IPS-15b (cell line): ENCODE measurements around the gene FRS3.

Source experiments
- H3K27me3 ChIP-seq: one replicate; pipeline ENCODE4 v1.6.1; 2013; ENCODE audit warnings: low read length; ENCODE audit not compliant: control insufficient read depth, insufficient read depth
- H3K36me3 ChIP-seq: one replicate; pipeline ENCODE4 v1.6.1; 2013; ENCODE audit warnings: low read length; ENCODE audit not compliant: control insufficient read depth, insufficient read depth
- H3K4me1 ChIP-seq: one replicate; pipeline ENCODE4 v1.6.1; 2013; ENCODE audit warnings: mild to moderate bottlenecking, low read length; ENCODE audit not compliant: control insufficient read depth, insufficient read depth
- H3K4me3 ChIP-seq: one replicate; pipeline ENCODE4 v1.5.1; 2013; ENCODE audit warnings: low read depth, low read length
- H3K9ac ChIP-seq: one replicate; pipeline ENCODE4 v1.6.1; 2013; ENCODE audit warnings: low read depth, mild to moderate bottlenecking, low read length
- H3K9me3 ChIP-seq: one replicate; pipeline ENCODE4 v1.6.1; 2013; ENCODE audit warnings: mild to moderate bottlenecking, low read length; ENCODE audit not compliant: control insufficient read depth, insufficient read depth

Gene FRS3

GRCh38 chr6:41727705-41728072 is 52.0 kb downstream of the FRS3 start:
- Histone ChIP-seq H3K9ac (no peak overlapping the region), H3K4me1 (peaks cover 23% of the 10 kb centered on the region), H3K27me3 (no peaks in the 10 kb centered on the region), H3K4me3 (no peak overlapping the region), H3K36me3 (no peaks in the 10 kb centered on the region), H3K9me3 (no peaks in the 10 kb centered on the region)

GRCh38 chr6:41726876-41727275 is 52.8 kb downstream of the FRS3 start:
- H3K36me3 ChIP-seq = no peaks in the 10 kb centered on the region
- peaks cover 19% of the 10 kb centered on the region for H3K4me1 ChIP-seq
- no peak overlapping the region for H3K9ac ChIP-seq
- no peaks in the 10 kb centered on the region for H3K27me3 ChIP-seq
- no peaks in the 10 kb centered on the region for H3K9me3 ChIP-seq
- H3K4me3 ChIP-seq = no peak overlapping the region

DNA sequence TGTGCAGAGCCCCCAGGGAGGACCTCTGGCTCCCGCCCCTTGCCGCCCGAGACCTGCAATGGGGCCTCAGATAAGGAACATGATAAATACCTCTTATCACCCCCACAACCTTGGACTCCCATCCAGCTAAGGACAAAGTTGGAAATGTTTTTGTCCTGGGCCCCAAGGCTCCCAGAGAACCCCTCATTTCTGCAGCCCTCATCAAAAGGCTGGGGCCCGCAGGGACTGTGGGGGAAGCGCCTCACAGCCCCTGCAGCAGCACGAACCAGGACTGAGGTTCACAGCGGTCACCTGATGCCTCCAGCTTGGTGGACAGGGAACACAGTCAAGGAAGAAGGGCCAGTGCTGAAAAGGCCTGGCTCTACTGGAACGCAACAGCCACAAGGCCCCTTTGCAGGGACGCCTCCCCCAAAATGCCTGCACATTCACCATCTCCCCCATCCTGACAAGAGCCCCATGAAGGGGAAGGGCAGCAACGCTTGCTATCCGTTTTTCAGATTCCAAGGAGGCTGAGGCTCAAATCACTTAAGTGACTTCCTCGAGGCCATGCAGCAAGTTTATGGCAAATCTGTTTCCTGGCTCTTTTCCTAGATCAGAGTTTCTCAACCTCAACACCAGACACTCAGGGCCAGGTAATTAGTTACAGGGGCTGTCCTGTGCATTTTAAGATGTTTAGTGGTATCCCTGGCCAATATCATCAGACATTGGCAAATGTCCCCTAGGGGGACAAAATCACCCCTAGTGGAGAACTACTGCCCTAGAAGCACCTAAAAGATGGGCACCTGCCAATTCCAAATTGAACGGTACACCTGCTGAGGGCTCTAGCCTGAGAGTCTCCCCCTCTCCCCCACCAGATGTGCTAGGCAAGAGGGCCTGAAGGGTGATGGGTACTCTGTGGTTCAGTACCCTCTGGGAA is 54.9 kb downstream of the FRS3 start:
- Histone ChIP-seq H3K27me3 (no peaks in the 10 kb centered on the region), H3K36me3 (no peaks in the 10 kb centered on the region), H3K4me1 (peaks cover 14% of the 10 kb centered on the region), H3K4me3 (no peak overlapping the region), H3K9ac (no peak overlapping the region), H3K9me3 (no peaks in the 10 kb centered on the region)

- Histone ChIP-seq H3K36me3 (no peaks in the 10 kb centered on the region), H3K4me3 (no peak overlapping the region), H3K9ac (no peak overlapping the region), H3K27me3 (no peaks in the 10 kb centered on the region), H3K9me3 (no peaks in the 10 kb centered on the region), H3K4me1 (peaks cover 9% of the 10 kb centered on the region)
Observed at GRCh38 chr6:41724228-41724580, 55.5 kb downstream of the FRS3 start.

DNA sequence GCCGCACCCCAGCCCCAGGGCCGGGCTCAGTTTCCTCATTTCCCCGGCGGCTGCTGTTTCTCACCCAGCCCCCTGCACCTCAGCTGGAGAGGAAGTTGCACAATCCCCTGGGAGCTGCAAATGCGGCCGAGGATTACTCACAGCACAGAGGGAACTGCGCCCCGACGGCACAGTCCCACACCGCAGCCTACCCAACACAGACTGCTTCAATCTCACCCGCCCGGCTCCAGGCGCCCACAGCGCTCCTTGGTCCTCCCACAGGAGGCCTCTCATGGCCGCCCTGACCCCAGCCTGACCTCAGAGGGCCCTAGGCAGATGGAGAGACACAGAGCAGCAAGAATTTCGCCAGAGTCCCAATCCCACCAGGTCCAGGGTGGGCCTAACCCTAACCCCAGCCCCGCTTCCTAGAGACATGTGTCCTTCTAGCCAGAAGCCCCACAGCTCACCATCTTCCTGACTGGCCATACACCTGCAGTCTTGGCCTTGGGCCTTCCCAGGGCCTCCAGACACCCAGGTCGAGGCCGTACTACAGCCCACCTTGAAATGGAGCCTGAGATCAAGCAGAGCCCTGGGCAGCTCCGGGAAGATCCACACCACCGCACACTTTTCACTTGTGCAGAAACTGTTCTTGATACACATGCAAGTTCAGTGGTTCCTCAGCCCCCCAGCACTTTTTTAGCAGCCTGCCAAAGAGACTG is 56.0 kb downstream of the FRS3 start:
- H3K27me3 ChIP-seq = no peaks in the 10 kb centered on the region
- peak overlapping the region; percentile 60 for H3K9ac ChIP-seq
- no peaks in the 10 kb centered on the region for H3K36me3 ChIP-seq
- H3K4me1 ChIP-seq = peaks cover 4% of the 10 kb centered on the region
- H3K9me3 ChIP-seq = no peaks in the 10 kb centered on the region
- H3K4me3 ChIP-seq = no peak overlapping the region

DNA sequence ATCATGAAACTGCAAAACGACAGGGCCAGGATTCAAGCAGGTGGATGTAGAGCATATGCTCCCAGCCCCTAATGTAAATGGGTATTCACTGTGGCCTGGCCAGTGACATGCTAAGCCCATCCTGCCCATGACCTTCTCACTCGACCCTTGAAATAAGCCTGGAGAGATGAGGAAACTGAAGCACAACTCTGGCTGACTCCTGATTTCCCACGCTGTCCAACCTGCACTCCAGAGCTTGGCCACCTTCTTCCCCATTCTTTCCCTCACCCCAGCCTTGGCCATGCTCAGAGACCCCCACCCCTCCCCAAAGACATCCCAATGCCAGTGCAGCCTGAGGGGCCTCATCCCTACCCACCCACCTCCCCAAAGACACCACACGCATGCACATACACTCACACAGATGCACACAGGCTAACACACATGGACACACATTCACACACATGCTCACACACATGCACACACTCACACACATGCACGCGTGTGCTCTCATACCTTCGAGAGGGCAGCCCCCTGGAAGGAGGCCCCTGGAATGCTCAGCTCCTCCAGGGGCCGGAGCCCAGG is 56.7 kb downstream of the FRS3 start:
- Histone ChIP-seq H3K36me3 (no peaks in the 10 kb centered on the region), H3K9ac (peak overlapping the region; percentile 60), H3K4me3 (no peak overlapping the region), H3K9me3 (no peaks in the 10 kb centered on the region), H3K4me1 (peaks cover 2% of the 10 kb centered on the region), H3K27me3 (no peaks in the 10 kb centered on the region)

- no peaks in the 10 kb centered on the region for H3K9me3 ChIP-seq
- H3K4me3 ChIP-seq = no peak overlapping the region
- H3K9ac ChIP-seq = no peak overlapping the region
- H3K27me3 ChIP-seq = no peaks in the 10 kb centered on the region
- H3K36me3 ChIP-seq = no peaks in the 10 kb centered on the region
- peaks cover 2% of the 10 kb centered on the region for H3K4me1 ChIP-seq
Observed at GRCh38 chr6:41721414-41721813, 58.3 kb downstream of the FRS3 start.

DNA sequence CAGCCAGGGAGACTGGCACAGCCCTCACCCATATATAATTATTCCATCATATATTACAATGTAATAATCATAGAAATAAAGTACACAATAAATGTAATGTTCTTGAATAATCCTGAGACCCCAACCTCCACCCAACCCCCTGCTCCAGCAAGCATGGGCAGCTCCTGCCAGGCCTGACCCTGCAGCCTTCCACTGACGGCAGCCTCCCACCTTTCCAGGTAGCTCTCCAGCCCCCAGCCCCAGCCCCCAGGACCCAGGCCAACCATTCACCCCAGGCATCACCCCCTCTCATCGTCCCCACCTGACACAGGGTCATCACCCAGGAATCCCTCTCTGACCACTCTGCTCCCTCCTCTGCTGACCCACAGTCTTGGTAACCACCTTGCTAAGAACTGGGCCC is 58.9 kb downstream of the FRS3 start:
- H3K9ac ChIP-seq = no peak overlapping the region
- H3K27me3 ChIP-seq = no peaks in the 10 kb centered on the region
- H3K9me3 ChIP-seq = no peaks in the 10 kb centered on the region
- H3K36me3 ChIP-seq = no peaks in the 10 kb centered on the region
- peaks cover 2% of the 10 kb centered on the region for H3K4me1 ChIP-seq
- no peak overlapping the region for H3K4me3 ChIP-seq

DNA sequence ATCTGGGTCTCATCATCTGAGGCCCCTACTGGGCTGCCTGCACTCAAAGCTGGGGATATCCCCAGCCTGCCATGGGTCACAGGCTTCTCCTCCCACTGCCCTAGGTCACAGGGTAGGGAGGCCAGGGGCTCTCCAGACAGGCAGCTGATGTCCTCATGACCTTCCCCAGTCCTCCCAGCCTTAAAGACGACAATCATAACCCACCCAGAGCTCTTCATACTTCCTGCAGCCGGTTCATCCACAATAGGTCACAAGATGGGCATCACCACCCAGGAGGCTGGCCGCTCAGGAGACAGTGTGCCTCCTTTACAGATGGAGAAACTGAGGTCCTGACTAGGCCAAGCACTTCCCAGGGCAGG is 59.5 kb downstream of the FRS3 start:
- Histone ChIP-seq H3K36me3 (no peaks in the 10 kb centered on the region), H3K4me1 (peaks cover 2% of the 10 kb centered on the region), H3K9me3 (no peaks in the 10 kb centered on the region), H3K9ac (no peak overlapping the region), H3K4me3 (no peak overlapping the region), H3K27me3 (no peaks in the 10 kb centered on the region)
